ENCODE measurements around the gene HYAL3.
"Not testable (repeated sequence)": the region's sequence is repeated elsewhere in the genome, so short reads cannot be mapped to it uniquely, and the experiment has no call there.

Gene HYAL3

DNA sequence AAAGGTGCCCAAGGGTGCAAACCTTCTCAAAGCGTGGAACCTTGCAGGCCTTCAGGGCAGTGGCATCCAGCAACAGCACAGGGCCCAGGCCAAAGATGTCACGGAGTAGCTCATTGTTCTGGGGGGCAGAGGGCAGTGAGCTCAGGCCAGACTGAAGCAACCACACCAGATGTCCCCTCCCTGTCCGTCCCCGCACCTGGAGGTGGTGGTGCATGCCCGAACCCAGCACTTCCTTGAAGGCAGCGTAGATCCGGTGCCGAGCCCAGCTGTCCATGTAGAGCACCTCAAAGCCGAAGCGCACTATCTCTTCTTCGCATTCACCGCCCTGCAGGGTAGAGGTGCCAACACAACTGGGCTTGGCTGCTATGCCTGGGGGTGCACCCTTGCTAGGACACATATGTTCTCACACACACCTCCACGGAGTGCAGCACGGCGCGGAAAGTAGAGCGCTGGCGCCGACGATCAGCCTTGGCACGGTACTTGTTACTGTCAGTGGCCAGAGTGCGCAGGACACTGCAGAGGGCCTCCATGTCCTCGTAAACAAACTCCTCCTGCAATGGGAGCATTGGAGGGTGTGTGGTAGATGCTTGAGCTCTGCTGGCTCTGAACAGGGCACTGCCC, 10.7 kb downstream of the HYAL3 start:
- no peak for DNase-seq

- no peak for DNase-seq
Observed at GRCh38 chr3:50287262-50287661, 11.9 kb downstream of the HYAL3 start.

DNA sequence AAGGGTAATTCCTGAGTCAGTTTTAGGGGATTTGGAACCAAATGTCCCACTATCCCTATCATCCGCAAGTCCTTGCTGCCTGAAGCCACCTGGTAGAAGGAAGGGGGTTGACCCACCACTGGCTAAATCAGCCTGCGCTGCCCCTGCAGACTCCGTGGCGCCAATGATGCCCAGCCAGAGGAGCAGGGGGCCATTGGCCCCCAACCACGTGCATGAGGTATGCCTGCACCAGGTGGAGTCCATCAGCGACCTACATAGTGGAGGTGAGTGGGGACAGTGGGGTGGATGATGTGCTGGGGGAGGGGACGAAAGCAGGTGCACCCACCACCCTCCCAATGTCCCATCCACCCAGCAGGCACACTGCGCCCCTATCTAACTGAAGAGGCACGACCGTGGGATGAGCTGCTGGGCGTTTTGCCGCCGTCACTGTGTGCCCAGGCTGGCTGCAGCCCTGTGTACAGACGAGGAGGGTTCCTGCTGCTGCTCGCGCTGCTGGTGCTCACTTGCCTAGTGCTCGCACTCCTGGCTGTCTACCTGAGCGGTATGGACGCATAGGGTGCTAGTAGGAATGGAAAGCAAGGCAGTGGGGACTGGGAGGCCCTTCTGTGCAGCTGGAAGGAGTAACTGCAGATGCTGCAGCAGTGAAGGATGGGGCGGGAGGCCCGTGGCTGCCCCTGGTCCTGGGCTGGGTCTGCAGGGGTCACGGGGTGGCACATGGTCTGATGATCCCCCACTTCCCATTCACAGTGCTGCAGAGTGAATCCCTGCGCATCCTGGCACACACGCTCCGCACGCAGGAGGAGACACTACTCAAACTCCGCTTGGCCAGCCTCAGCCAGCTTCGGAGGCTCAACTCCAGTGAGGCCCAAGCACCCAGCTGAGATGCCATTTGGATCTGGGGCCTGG, 12.6 kb downstream of the HYAL3 start:
- no peak for DNase-seq

- not testable (repeated sequence) for DNase-seq
Observed at GRCh38 chr3:50284121-50284520, 15.1 kb downstream of the HYAL3 start.

DNA sequence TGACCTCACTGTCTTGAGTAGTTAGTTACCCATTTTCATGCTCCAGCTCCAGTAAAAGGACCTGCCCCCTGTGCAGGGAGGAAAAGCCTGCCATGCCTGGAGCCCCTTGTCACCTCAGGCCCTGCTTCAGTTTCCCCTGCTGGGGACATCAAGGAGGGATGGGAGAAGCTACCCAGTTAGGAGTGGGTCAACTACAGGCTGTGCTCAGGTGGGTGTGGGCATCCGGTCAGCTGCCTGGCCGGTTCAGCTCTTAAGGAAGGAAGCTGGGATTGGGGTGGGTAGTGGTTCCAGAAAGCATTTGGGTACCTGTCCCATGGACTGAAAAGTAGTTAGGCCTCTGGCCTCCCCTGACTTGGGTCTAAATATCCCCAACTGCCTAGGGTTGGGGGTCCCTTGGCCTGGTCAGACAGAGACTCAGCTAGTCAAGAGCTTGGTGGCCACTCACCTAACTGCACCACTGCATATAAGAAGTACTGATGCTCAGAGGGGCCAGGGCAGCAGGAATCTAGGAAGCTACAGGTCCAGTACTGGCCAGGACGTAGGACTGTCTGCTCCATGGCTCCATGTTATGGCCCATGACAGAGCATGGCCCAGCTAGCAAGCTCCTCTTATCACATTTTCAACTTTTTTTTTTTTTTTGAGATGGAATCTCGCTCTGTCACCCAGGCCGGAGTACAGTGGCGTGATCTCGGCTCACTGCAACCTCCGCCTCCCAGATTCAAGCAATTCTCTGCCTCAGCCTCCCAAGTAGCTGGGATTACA, 19.8 kb downstream of the HYAL3 start:
- no peak for DNase-seq

GRCh38 chr3:50278880-50279224, 20.4 kb downstream of the HYAL3 start, which contains the start of gene LSMEM2:
TSS of gene LSMEM2 (plus strand) at chr3:50279087. CDS start at chr3:50279114, 27 bp downstream.
- DNase-seq = no peak

- DNase-seq = no peak
Observed at GRCh38 chr3:50278123-50278879, 20.9 kb downstream of the HYAL3 start.

GRCh38 chr3:50276762-50277101, 22.5 kb downstream of the HYAL3 start:
- no peak for DNase-seq

DNA sequence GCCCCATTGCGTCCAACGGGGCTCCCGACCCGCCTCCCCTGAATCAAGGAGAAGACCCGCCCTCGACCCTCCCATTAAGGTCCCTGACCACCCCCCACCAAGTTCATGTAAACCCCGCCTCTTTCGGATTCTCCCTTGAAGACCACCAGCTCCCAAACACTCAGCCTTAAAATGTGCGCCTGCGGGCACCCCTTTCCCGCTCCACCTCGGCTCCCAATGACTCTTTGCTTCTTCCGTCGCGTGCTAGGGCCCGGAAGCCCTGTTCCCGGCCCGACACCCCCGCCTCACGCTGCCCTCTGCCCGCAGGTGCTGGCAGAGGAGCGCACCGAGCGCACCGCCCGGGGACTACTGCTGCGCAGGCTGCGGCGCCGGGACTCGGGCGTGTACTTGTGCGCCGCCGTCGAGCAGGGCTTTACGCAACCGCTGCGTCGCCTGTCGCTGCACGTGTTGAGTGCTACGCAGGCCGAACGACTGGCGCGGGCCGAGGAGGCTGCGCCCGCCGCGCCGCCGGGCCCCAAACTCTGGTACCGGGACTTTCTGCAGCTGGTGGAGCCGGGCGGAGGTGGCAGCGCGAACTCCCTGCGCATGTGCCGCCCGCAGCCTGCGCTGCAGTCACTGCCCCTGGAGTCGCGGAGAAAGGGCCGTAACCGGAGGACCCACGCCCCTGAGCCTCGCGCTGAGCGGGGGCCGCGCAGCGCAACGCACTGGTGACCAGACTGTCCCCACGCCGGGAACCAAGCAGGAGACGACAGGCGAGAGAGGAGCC, 23.0 kb downstream of the HYAL3 start:
- no peak for DNase-seq

- no peak for DNase-seq
Observed at GRCh38 chr3:50275141-50275995, 23.8 kb downstream of the HYAL3 start.

DNA sequence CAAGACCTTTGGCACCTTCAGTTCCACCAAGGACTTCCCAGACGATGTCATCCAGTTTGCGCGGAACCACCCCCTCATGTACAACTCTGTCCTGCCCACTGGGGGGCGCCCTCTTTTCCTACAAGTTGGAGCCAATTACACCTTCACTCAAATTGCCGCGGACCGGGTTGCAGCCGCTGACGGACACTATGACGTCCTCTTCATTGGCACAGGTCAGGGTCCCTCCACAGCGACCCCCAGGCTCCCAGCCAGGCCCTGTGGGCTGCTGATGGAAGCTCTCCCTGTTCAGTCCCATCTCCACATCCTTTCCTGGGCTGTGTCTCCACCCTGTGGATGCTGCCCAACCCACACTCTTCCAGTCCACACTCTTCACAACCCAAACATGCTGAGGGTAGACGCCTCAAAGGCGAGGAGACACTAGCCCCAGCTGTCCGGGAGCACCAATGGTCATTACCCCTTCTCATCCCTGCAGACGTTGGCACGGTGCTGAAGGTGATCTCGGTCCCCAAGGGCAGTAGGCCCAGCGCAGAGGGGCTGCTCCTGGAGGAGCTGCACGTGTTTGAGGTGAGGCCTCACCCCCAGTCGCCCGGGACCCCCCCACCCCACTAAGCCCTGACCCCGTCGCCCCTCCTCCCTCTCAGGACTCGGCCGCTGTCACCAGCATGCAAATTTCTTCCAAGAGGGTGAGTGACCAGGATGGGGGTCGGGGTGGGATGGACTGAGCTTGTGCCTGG, 24.7 kb downstream of the HYAL3 start:
- DNase-seq = peak; percentile 43

DNA sequence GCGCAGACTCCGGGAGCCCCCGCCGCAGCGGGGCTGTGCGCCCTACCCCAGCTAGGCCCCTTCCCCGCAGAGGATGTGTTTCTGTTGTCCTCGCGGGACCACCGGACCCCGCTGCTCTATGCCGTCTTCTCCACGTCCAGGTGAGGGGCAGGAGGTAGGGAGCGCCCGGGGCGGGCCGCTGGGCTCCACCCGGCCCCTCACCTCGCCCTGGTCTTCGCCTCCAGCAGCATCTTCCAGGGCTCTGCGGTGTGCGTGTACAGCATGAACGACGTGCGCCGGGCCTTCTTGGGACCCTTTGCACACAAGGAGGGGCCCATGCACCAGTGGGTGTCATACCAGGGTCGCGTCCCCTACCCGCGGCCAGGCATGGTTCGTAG, 25.5 kb downstream of the HYAL3 start:
- no peak for DNase-seq

DNA sequence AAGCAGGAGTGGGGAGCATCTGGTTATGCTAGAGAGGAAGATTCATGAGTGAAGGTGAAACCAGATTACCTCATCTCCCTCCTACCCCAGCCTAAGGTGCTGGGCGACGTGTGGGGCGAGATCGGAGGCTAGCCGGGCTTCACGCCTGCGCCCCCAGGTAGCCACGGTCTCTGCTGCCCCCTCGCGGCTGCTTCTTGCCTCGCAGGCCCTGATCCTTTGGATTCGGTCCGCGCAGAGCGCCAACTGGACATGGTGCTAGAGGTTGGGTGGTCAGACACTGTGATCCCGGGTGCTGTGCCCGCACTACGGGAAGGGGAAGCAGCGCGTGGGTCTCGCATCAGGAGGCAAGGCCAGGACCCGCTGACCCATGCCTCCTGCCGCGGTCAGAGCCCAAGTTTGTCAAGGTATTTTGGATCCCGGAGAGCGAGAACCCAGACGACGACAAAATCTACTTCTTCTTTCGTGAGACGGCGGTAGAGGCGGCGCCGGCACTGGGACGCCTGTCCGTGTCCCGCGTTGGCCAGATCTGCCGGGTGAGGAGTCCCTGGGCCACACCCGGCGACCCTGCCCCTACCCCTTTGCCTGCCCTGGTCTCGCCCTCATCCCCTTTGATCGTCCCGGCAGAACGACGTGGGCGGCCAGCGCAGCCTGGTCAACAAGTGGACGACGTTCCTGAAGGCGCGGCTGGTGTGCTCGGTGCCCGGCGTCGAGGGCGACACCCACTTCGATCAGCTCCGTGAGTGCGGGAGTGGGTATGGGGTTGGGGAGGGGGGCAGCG, 26.1 kb downstream of the HYAL3 start:
- DNase-seq = peak; percentile 81

DNA sequence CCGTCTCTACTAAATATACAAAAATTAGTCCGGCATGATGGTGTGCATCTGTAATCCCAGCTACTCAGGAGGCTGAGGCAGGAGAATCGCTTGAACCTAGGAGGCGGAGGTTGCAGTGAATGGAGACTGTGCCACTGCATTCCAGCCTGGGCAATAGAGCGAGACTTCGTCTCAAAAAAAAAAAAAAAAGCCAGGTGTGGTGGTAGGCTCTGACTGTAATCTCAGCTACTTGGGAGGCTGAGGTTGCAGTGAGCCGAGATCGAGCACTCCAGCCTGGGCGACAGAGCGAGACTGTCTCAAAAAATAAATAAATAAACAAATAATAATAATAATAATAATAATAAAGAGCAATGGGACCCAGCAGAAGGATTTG, 26.7 kb downstream of the HYAL3 start:
- DNase-seq = not testable (repeated sequence)

DNA sequence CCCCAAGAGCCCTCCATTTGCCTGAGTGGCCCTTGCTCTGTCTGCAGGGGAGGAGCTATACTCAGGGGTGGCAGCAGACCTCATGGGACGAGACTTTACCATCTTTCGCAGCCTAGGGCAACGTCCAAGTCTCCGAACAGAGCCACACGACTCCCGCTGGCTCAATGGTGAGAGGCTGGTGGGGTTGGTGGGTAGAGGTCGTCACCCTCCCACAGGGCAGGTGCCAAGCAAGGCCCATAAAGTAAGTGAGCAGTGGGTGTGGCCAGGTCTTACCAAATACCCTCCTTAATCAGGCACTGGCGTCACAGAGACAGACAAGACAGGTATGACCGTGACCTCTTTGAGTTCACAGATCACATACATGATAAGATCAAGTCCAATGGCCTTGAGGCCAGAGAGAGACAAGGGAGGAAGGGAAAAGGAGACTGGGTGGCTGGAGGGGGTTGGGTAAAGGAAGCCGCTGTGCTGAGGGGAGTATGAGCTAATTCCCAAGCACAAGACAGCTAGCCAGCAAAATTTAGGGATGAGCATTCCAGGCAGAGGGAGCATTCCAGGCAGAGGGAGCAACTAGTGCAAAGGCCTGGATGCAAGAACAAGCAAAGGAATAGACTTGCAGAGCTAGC, 27.8 kb downstream of the HYAL3 start:
- no peak for DNase-seq

DNA sequence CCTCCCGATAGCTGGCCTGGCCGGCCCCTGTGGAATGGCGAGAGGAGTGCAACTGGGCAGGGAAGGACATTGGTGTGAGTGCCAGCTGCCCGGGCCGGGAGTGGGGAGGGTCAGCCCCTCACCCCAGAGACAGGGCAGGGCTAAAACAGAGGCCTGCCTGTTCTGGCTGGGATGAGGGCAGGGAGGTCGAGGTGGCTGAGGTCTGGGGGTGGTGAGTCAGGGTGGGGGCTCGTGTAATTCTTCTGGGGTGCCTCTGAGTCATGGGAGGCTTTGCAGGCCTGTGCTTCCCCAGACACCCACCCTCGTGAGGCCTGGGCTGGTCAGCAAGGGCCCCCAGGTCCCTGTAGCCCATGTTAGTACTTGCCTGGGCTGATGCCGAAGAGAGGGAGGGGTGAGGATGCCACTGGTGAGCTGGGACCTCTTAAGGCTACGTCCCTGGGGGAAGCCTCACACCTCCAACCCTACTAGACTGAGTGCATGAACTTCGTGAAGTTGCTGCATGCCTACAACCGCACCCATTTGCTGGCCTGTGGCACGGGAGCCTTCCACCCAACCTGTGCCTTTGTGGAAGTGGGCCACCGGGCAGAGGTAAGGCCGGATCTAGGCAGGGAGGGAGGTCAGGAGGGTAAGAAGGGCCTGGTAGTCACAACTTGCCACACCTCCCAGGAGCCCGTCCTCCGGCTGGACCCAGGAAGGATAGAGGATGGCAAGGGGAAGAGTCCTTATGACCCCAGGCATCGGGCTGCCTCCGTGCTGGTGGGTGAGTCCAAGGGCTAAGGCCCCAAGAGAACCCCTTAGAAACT, 28.6 kb downstream of the HYAL3 start:
- DNase-seq = no peak

DNA sequence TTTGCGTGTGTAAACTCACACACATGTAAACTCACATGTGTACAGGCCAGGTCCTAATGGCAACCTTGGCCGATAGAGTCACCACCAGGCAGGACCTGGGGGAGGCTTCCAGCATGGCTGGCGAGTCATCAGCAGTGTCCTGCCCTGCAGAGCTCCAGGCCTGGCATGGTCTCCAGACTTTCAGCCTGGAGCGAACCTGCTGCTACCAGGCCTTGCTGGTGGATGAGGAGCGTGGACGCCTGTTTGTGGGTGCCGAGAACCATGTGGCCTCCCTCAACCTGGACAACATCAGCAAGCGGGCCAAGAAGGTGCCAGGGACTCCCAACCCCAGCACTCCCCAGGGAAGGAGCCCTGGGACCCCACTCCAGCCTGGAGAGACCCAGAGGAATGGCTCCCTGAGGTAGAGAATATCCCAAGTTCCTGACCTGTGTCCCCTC, 29.2 kb downstream of the HYAL3 start:
- no peak for DNase-seq

DNA sequence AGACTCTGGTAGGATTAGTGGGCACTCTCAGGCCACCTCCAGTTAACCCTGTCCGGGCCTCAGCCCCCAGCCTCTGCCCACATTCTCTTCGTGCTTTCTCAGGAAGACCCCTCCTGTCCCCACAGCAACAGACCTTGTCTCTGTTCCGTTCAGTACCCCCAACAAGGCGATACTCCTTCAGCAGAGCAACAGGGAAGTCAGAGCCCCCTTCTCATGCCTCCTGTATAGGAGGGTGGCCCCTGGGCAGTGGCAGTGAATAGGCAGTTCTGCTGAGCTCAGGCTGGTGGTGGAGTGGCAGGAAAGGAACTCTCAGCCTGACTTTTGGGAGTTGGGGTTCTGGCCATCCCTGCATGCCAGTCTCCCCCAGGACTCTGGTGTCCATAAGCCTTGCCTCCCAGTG, 29.7 kb downstream of the HYAL3 start:
- no peak for DNase-seq

Measured in effector CD8-positive, alpha-beta T cell (primary cell).